Activated CD4-positive, alpha-beta T cell treated with anti-CD3 and anti-CD28 coated beads for 48 hours (primary cell): ENCODE results near the gene MPRIP.
A peak's percentile ranks its signal among the peaks of the same experiment; 100 is the strongest.

Experiments
- DNase-seq: peaks from one replicate; pipeline ENCODE4 v3.0.0-alpha.2; 2020

The MPRIP gene

GRCh38 chr17:17225901-17226300 lies 183.6 kb downstream of the MPRIP start:
- DNase-seq, result no peak

- no peak for DNase-seq
Measured at GRCh38 chr17:17226451-17227265, 184.4 kb downstream of the MPRIP start.

DNA sequence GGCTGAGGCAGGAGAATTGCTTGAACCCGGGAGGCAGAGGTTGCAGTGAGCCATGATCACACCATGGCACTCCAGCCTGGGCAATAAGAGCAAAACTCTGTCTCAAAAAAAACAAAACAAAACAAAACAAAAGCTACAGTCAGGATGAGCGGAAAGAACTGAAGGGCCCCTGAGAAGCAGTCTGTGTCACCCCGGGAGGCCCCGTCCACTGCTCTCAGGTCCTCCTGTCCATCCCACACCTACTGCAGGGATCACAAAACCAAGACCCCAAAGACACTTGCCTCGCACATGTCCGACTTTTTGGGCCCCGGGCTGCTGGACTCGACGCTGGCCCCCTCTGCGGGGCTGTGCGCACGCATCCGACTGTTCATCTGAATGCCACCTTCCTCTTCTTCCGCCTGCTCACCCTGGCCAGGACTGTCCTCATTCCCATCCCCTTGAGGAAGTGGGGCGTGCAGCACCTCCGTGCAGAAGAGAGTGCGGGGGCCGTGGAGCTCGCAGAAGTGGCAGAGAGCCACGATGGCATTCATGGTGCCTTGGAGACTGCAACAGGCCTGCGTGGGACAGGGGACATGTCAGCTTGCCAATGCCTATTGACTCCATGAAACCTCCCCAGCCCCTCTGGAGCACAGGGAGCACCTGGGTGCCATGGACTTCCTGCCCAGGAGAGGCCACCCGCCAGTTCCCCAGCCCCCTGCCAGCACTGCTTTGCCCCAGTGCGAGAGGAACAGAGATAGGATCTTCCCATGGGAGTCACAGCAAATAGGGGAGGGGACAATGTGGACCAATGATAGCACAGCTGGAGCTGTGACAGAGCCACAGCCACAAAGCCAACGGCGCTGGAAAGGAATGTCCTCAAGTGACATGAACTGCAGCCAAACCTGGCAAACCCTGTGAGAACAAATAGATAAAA lies 185.6 kb downstream of the MPRIP start:
- no peak for DNase-seq

DNA sequence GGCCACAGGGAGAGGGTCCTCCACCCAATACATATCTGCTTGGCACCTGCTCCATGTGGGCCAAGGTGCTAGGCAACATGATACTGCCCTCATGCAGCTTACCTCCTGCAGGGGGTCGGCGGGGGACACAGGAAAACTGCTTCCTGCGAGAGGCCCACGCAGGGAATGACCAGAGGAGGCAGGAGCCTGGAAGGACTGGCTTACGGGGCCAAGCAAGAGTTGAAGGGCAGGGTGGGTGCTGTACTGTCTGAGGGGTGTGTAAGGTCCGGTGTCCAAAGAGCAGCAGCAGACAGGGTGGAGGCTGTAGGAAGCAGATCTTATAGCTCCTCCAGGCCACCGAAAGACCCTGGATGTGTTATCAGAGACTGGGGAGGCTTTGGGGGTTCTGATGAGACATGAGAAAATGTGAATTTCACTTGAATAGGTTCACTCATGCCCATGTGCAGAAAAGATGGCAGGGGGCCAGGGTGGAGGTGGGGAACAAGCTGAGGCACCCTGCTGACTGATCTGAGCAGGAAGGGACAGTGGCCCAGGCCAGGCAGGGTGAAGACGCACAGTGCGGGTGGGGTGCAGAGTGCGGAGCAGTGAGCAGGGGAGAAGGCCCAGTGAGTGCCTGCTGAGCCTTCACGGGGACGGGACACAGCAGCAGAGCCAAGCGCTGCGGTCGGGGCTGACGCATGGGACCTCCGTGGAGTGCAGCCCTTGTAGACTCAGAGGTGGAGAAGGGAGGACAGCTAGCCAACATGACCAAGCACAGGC lies 186.4 kb downstream of the MPRIP start:
- DNase-seq, result no peak

- no peak for DNase-seq
Measured at GRCh38 chr17:17229416-17230384, 187.4 kb downstream of the MPRIP start.

- DNase-seq, result no peak
Measured at GRCh38 chr17:17231621-17232302, 189.5 kb downstream of the MPRIP start.

DNA sequence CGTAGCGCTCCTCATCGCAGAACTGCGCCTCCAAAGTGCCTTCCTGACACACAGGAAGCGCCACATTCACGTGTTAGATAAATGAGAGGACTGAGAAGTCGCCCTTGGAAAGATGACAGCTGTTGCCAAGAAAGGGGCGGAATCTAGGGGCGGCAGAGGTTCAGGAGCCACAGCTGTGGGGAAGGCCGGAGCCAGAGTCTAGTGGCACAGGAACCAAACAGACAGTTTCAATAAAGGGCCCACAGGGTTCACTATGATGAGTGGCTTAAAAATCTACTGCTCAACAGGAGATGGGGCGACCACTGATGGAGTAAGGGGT lies 190.0 kb downstream of the MPRIP start:
- no peak for DNase-seq

- no peak for DNase-seq
Measured at GRCh38 chr17:17235212-17236174, 193.2 kb downstream of the MPRIP start.

- no peak for DNase-seq
Measured at GRCh38 chr17:17236295-17237025, 194.2 kb downstream of the MPRIP start.

GRCh38 chr17:17237026-17237799 lies 195.0 kb downstream of the MPRIP start, which contains the start of gene FLCN:
Gene FLCN (minus strand): TSS chr17:17237168. CDS start chr17:17228137, 9,031 bp downstream.
- DNase-seq, result peak; percentile 93

DNA sequence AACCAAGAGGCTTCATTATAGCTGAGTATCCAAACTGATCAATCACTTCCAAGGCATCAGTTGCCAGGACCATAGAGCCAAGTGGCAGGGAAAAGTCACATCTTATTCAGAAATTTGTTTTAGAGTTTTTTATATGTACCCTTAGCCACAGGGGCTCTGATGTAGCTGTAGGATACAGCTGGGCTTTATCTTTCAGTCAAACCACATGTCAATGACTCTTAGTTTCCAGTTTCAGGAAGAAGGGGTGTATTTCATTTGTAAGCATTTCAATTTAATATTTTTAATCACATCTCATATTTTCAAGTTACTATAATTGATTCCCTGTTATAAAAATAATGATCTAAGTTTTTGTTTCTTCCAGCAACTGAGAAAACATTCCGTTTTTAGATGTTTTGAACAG lies 197.6 kb downstream of the MPRIP start:
- no peak for DNase-seq

GRCh38 chr17:17241656-17242055 lies 199.4 kb downstream of the MPRIP start:
- no peak for DNase-seq

GRCh38 chr17:17242246-17242645 lies 200.0 kb downstream of the MPRIP start:
- DNase-seq, result no peak
